ENCODE data around the gene MS4A15. TPM values are rescaled to one million over a fixed set of nuclear protein-coding genes. Genes with fewer than 3 reads are reported as not detected.

Gene MS4A15
- total and polyA plus RNA-seq, 12 donors, result 0.07 to 0.28 (median 0.23) TPM; not detected in 8

GRCh38 chr11:60739114-60739513, 17.6 kb upstream of the MS4A15 start:
- TF ChIP-seq POLR2A (IDR thresholded peaks at IDR 0.05) (no peak), CTCF (IDR thresholded peaks at IDR 0.05) (no peak)
- no peak overlapping the region for H3K4me3 ChIP-seq
- no peaks in the 10 kb centered on the region for H3K27me3 ChIP-seq
- no peaks in the 10 kb centered on the region for H3K36me3 ChIP-seq (replicated peaks in 1 of 2)
- WGBS, 4 donors, result 66 to 73% (median 69%) methylated on average over 7 of the region's 7 CpGs
- H3K4me1 ChIP-seq (replicated peaks in 1 of 2), result no peaks in the 10 kb centered on the region
- no peak overlapping the region for H3K27ac ChIP-seq
- no peak for DNase-seq
- intact Hi-C loops (cut with DNase I), result no loop called here
- H3K9me3 ChIP-seq (replicated peaks in 1 of 3), result no peaks in the 10 kb centered on the region

GRCh38 chr11:60740573-60740972, 16.1 kb upstream of the MS4A15 start:
- Histone ChIP-seq H3K4me1 (replicated peaks in 1 of 2) (no peaks in the 10 kb centered on the region), H3K4me3 (no peak overlapping the region), H3K27me3 (no peaks in the 10 kb centered on the region), H3K36me3 (replicated peaks in 1 of 2) (no peaks in the 10 kb centered on the region), H3K9me3 (replicated peaks in 1 of 3) (no peaks in the 10 kb centered on the region), H3K27ac (no peak overlapping the region)
- DNase-seq, result no peak
- no peak for TF ChIP-seq POLR2A (IDR thresholded peaks at IDR 0.05)
- no peak for TF ChIP-seq CTCF (IDR thresholded peaks at IDR 0.05)
- intact Hi-C loops (cut with DNase I), result no loop called here

- intact Hi-C loops (cut with DNase I), result no loop called here
- Histone ChIP-seq H3K4me1 (replicated peaks in 1 of 2) (no peaks in the 10 kb centered on the region), H3K27me3 (no peaks in the 10 kb centered on the region), H3K4me3 (no peak overlapping the region), H3K9me3 (replicated peaks in 1 of 3) (no peaks in the 10 kb centered on the region), H3K36me3 (replicated peaks in 1 of 2) (no peaks in the 10 kb centered on the region), H3K27ac (no peak overlapping the region)
- TF ChIP-seq POLR2A (IDR thresholded peaks at IDR 0.05) (no peak), CTCF (IDR thresholded peaks at IDR 0.05) (no peak)
- DNase-seq, result no peak
- 64 to 83% (median 73%) methylated on average over 3 of the region's 3 CpGs for WGBS, 4 donors
Measured at GRCh38 chr11:60741421-60741820, 15.2 kb upstream of the MS4A15 start.

- no peaks in the 10 kb centered on the region for H3K36me3 ChIP-seq (replicated peaks in 1 of 2)
- no peak for TF ChIP-seq CTCF (IDR thresholded peaks at IDR 0.05)
- TF ChIP-seq POLR2A (IDR thresholded peaks at IDR 0.05), result no peak
- no peak for DNase-seq
- no peak overlapping the region for H3K27ac ChIP-seq
- WGBS, 4 donors, result 88 to 96% (median 92%) methylated on average over 1 of the region's 1 CpG
- no peaks in the 10 kb centered on the region for H3K9me3 ChIP-seq (replicated peaks in 1 of 3)
- H3K4me1 ChIP-seq (replicated peaks in 1 of 2), result no peaks in the 10 kb centered on the region
- no peaks in the 10 kb centered on the region for H3K27me3 ChIP-seq
- H3K4me3 ChIP-seq, result no peak overlapping the region
- intact Hi-C loops (cut with DNase I), result no loop called here
Measured at GRCh38 chr11:60743058-60743457, 13.6 kb upstream of the MS4A15 start.
